Sigmoid colon (tissue), 4 donors: ENCODE measurements around the gene CEACAM16.

Experiments
- EP300 ChIP-seq, 4 donors: sonication (generic); formaldehyde crosslinking; IDR thresholded peaks; one replicate each; pipeline ENCODE4 v1.6.1; 2017; ENCODE audit warnings: antibody characterized with exemption in 4 of 4
- POLR2A ChIP-seq, 2 donors: fragments of 450-650 bp; IDR thresholded peaks; one replicate each; pipeline ENCODE4 v1.6.1; 2016; ENCODE audit warnings: antibody characterized with exemption in 2 of 2, mild to moderate bottlenecking in 2 of 2, moderate library complexity in 2 of 2
- POLR2AphosphoS5 ChIP-seq, 4 donors: sonication (generic); formaldehyde crosslinking; IDR thresholded peaks; one replicate each; pipeline ENCODE4 v1.6.1; 2017; ENCODE audit warnings: antibody characterized with exemption in 4 of 4
- TF ChIP-seq, protein P1 (sequence below), 4 experiments: fragments of 450-650 bp in 3 of 4; fragments of 200-600 bp in 1 of 4; IDR thresholded peaks; one replicate each; pipeline ENCODE4 v1.5.1; 2016 to 2019; ENCODE audit warnings: antibody characterized with exemption in 4 of 4, mild to moderate bottlenecking in 3 of 4, moderate library complexity in 2 of 4

DNA sequence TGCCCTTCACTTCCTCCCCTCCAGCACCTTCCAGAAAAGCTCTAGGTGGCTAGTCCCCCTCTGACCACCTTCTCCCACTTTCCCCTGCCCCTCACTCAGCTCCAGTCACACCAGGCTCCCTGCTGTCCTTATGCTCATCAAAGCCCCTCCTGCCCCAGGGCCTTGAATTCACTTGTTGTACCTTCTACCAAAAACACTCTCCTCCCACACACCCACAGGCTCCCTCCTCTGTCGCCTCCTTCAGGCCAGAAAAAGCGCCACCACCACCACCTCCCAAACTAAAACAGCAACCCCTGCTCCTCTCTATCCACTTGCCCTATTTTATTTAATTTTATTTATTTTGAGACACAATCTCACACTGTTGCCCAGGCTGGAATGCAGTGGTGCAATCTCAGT lies 4.8 kb upstream of the CEACAM16 start:
- TF ChIP-seq, protein P1, sequence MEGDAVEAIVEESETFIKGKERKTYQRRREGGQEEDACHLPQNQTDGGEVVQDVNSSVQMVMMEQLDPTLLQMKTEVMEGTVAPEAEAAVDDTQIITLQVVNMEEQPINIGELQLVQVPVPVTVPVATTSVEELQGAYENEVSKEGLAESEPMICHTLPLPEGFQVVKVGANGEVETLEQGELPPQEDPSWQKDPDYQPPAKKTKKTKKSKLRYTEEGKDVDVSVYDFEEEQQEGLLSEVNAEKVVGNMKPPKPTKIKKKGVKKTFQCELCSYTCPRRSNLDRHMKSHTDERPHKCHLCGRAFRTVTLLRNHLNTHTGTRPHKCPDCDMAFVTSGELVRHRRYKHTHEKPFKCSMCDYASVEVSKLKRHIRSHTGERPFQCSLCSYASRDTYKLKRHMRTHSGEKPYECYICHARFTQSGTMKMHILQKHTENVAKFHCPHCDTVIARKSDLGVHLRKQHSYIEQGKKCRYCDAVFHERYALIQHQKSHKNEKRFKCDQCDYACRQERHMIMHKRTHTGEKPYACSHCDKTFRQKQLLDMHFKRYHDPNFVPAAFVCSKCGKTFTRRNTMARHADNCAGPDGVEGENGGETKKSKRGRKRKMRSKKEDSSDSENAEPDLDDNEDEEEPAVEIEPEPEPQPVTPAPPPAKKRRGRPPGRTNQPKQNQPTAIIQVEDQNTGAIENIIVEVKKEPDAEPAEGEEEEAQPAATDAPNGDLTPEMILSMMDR (IDR thresholded peaks at IDR 0.05): no peak
- no peak for TF ChIP-seq POLR2AphosphoS5 (IDR thresholded peaks at IDR 0.05)
- TF ChIP-seq EP300 (IDR thresholded peaks at IDR 0.05): no peak
- no peak for TF ChIP-seq POLR2A (IDR thresholded peaks at IDR 0.05)
